ENCODE measurements around the gene TENM4. TPM values are rescaled to one million over a fixed set of nuclear protein-coding genes. Genes with fewer than 3 reads are reported as not detected.

Gene TENM4
- total and polyA plus RNA-seq, 2 of the 13 experiments (the other 11 are each of a cell fraction or from before 2014, with no cell fraction given) = not detected

GRCh38 chr11:79371152-79371551, 69.7 kb downstream of the TENM4 start:
- Histone ChIP-seq H3K27me3 (ENCODE audit: control insufficient read depth in 1 of 2, insufficient read depth in 2 of 2, low read length in 2 of 2) (no peaks in the 10 kb centered on the region), H3K36me3 (replicated peaks in 1 of 2; ENCODE audit: control insufficient read depth in 1 of 2, insufficient read depth in 2 of 2, low read length in 2 of 2) (no peaks in the 10 kb centered on the region), H3K9ac (ENCODE audit: insufficient read depth, low read depth, low read length) (no peak overlapping the region), H3K9me3 (ENCODE audit: low read length) (no peaks in the 10 kb centered on the region), H3K4me3 (replicated peaks in 1 of 3; ENCODE audit: insufficient read depth in 1 of 3, low read depth in 2 of 3, low read length in 3 of 3) (no peak overlapping the region), H3K4me2 (ENCODE audit: low read depth, low read length) (no peak overlapping the region), H3K79me2 (ENCODE audit: insufficient read depth, low read length) (no peaks in the 10 kb centered on the region), H3K27ac (ENCODE audit: extremely low read length, insufficient read depth, low read length) (no peak overlapping the region), H2AFZ (ENCODE audit: low read length) (no peak overlapping the region), H4K20me1 (ENCODE audit: insufficient read depth, low read length) (no peaks in the 10 kb centered on the region), H3K4me1 (ENCODE audit: insufficient read depth, low read length) (no peaks in the 10 kb centered on the region)
- intact Hi-C loops (cut with micrococcal nuclease; ENCODE audit: unreplicated experiment) = no loop called here
- ChIA-PET CTCF (ENCODE audit: low intra/inter-chr PET ratio, low total read pairs) (no interaction called here), POLR2A (no interaction called here)
- in situ Hi-C loops (cut with HindIII; ENCODE audit: extremely low pct_ligation_motif_present, low pct_unique_long_range_greater_than_20kb) = no loop called here
- ATAC-seq = no peak
- FAIRE-seq = no peak
- BruUV-seq (replicated peaks) = no TSS peak
- no peak for DNase-seq (ENCODE audit: low spot score)
- WGBS (ENCODE audit: low lambda C conversion rate) = 0% methylated on average over 1 of the region's 1 CpG
- no peak for TF ChIP-seq ZZZ3 (CRISPR knock-in tag; IDR thresholded peaks at IDR 0.05; ENCODE audit: borderline replicate concordance)
- TF ChIP-seq ZNF274 (CRISPR knock-in tag; IDR thresholded peaks at IDR 0.05) = no peak
- TF ChIP-seq PHF20 (CRISPR knock-in tag; IDR thresholded peaks at IDR 0.05) = no peak
- TF ChIP-seq CREB3 (CRISPR knock-in tag; IDR thresholded peaks at IDR 0.05) = no peak
- TF ChIP-seq, protein P1, sequence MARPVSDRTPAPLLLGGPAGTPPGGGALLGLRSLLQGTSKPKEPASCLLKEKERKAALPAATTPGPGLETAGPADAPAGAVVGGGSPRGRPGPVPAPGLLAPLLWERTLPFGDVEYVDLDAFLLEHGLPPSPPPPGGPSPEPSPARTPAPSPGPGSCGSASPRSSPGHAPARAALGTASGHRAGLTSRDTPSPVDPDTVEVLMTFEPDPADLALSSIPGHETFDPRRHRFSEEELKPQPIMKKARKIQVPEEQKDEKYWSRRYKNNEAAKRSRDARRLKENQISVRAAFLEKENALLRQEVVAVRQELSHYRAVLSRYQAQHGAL (CRISPR knock-in tag; IDR thresholded peaks at IDR 0.05; ENCODE audit: not compliant biosample characterization) = no peak
- TF ChIP-seq ZNF549 (CRISPR knock-in tag; IDR thresholded peaks at IDR 0.05) = no peak
- no peak for TF ChIP-seq MTF1 (CRISPR knock-in tag; IDR thresholded peaks at IDR 0.05)
- TF ChIP-seq MAF1 (CRISPR knock-in tag; IDR thresholded peaks at IDR 0.05; ENCODE audit: borderline replicate concordance) = no peak
- TF ChIP-seq, protein P2, sequence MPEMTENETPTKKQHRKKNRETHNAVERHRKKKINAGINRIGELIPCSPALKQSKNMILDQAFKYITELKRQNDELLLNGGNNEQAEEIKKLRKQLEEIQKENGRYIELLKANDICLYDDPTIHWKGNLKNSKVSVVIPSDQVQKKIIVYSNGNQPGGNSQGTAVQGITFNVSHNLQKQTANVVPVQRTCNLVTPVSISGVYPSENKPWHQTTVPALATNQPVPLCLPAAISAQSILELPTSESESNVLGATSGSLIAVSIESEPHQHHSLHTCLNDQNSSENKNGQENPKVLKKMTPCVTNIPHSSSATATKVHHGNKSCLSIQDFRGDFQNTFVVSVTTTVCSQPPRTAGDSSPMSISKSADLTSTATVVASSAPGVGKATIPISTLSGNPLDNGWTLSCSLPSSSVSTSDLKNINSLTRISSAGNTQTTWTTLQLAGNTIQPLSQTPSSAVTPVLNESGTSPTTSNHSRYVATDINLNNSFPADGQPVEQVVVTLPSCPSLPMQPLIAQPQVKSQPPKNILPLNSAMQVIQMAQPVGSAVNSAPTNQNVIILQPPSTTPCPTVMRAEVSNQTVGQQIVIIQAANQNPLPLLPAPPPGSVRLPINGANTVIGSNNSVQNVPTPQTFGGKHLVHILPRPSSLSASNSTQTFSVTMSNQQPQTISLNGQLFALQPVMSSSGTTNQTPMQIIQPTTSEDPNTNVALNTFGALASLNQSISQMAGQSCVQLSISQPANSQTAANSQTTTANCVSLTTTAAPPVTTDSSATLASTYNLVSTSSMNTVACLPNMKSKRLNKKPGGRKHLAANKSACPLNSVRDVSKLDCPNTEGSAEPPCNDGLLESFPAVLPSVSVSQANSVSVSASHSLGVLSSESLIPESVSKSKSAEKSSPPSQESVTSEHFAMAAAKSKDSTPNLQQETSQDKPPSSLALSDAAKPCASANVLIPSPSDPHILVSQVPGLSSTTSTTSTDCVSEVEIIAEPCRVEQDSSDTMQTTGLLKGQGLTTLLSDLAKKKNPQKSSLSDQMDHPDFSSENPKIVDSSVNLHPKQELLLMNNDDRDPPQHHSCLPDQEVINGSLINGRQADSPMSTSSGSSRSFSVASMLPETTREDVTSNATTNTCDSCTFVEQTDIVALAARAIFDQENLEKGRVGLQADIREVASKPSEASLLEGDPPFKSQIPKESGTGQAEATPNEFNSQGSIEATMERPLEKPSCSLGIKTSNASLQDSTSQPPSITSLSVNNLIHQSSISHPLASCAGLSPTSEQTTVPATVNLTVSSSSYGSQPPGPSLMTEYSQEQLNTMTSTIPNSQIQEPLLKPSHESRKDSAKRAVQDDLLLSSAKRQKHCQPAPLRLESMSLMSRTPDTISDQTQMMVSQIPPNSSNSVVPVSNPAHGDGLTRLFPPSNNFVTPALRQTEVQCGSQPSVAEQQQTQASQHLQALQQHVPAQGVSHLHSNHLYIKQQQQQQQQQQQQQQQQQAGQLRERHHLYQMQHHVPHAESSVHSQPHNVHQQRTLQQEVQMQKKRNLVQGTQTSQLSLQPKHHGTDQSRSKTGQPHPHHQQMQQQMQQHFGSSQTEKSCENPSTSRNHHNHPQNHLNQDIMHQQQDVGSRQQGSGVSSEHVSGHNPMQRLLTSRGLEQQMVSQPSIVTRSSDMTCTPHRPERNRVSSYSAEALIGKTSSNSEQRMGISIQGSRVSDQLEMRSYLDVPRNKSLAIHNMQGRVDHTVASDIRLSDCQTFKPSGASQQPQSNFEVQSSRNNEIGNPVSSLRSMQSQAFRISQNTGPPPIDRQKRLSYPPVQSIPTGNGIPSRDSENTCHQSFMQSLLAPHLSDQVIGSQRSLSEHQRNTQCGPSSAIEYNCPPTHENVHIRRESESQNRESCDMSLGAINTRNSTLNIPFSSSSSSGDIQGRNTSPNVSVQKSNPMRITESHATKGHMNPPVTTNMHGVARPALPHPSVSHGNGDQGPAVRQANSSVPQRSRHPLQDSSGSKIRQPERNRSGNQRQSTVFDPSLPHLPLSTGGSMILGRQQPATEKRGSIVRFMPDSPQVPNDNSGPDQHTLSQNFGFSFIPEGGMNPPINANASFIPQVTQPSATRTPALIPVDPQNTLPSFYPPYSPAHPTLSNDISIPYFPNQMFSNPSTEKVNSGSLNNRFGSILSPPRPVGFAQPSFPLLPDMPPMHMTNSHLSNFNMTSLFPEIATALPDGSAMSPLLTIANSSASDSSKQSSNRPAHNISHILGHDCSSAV (CRISPR knock-in tag; IDR thresholded peaks at IDR 0.05; ENCODE audit: borderline replicate concordance) = no peak
- TF ChIP-seq FOXA3 (CRISPR knock-in tag; IDR thresholded peaks at IDR 0.05) = no peak
- no peak for TF ChIP-seq TBP (CRISPR knock-in tag; IDR thresholded peaks at IDR 0.05)
- no peak for TF ChIP-seq MYNN (CRISPR knock-in tag; IDR thresholded peaks at IDR 0.05; ENCODE audit: low read depth)
- no peak for TF ChIP-seq ZNF124 (CRISPR knock-in tag; IDR thresholded peaks at IDR 0.05)
- no peak for TF ChIP-seq ZNF713 (CRISPR knock-in tag; IDR thresholded peaks at IDR 0.05)
- TF ChIP-seq SALL1 (CRISPR knock-in tag; IDR thresholded peaks at IDR 0.05) = no peak
- no peak for TF ChIP-seq TP53 (CRISPR knock-in tag; conservative IDR thresholded peaks at IDR 0.05)
- TF ChIP-seq ZNF232 (CRISPR knock-in tag; IDR thresholded peaks at IDR 0.05; ENCODE audit: borderline replicate concordance) = no peak
- TF ChIP-seq ADNP (CRISPR knock-in tag; IDR thresholded peaks at IDR 0.05) = no peak
- TF ChIP-seq TARDBP (CRISPR knock-in tag; IDR thresholded peaks at IDR 0.05) = no peak

Measured in HepG2 (cell line).